Glutamatergic neuron (in vitro differentiated cells): ENCODE measurements around the gene NUTF2. TPM values are rescaled to one million over a fixed set of nuclear protein-coding genes. Genes with fewer than 3 reads are reported as not detected.

Experiments used
- DNase-seq: peaks from one replicate; pipeline ENCODE4 v3.0.0; 2022
- H3K27ac Mint-ChIP-seq: one replicate; pipeline ENCODE4 v1.8.0; 2020; ENCODE audit warnings: mild to moderate bottlenecking, mixed read lengths, inconsistent platforms; ENCODE audit not compliant: unreplicated experiment
- H3K27me3 Mint-ChIP-seq: one replicate; pipeline ENCODE4 v1.8.0; 2020; ENCODE audit warnings: mild to moderate bottlenecking, moderate library complexity, mixed read lengths, inconsistent platforms; ENCODE audit not compliant: unreplicated experiment
- H3K36me3 Mint-ChIP-seq: one replicate; pipeline ENCODE4 v1.8.0; 2020; ENCODE audit warnings: mild to moderate bottlenecking, mixed read lengths, inconsistent platforms; ENCODE audit not compliant: unreplicated experiment
- H3K4me1 Mint-ChIP-seq: one replicate; pipeline ENCODE4 v1.8.0; 2020; ENCODE audit warnings: mild to moderate bottlenecking, low read depth, mixed read lengths, inconsistent platforms; ENCODE audit not compliant: unreplicated experiment
- H3K4me3 Mint-ChIP-seq: one replicate; pipeline ENCODE4 v1.8.0; 2020; ENCODE audit warnings: mild to moderate bottlenecking, mixed read lengths, inconsistent platforms; ENCODE audit not compliant: unreplicated experiment
- H3K9me3 Mint-ChIP-seq: one replicate; pipeline ENCODE4 v1.8.0; 2020; ENCODE audit warnings: mild to moderate bottlenecking, moderate library complexity, mixed read lengths, inconsistent platforms; ENCODE audit not compliant: unreplicated experiment
- CTCF ChIP-seq: fragments of 200-600 bp; sonication (generic); IDR thresholded peaks from one replicate; pipeline ENCODE4 v1.5.0; 2021; ENCODE audit not compliant: partially characterized antibody, unreplicated experiment
- total RNA-seq: library from RNA; stranded (reverse); fragmentation: NEBNext Ultra II Directional; extraction: Animal tissue kit (Norgen Biotek cat#: 25700); gene quantifications from one replicate; pipeline ENCODE4 v1.2.1, GENCODE V29; 2021; ENCODE audit not compliant: unreplicated experiment

The NUTF2 gene
- total RNA-seq, 1 donor from 2014 or later: 196 TPM

- H3K4me1 Mint-ChIP-seq: peaks cover 7% of the 10 kb centered on the region
- H3K36me3 Mint-ChIP-seq: no peaks in the 10 kb centered on the region
- H3K4me3 Mint-ChIP-seq: no peak overlapping the region
- peaks cover 5% of the 10 kb centered on the region for H3K27me3 Mint-ChIP-seq
- DNase-seq: no peak
- no peak overlapping the region for H3K27ac Mint-ChIP-seq
- TF ChIP-seq CTCF: no peak
- peaks cover 6% of the 10 kb centered on the region for H3K9me3 Mint-ChIP-seq
These were observed 39.7 kb downstream of the NUTF2 start for GRCh38 chr16:67886387-67886786.

- Mint-ChIP-seq H3K4me1 (peaks cover 7% of the 10 kb centered on the region), H3K27me3 (peaks cover 5% of the 10 kb centered on the region), H3K9me3 (peaks cover 8% of the 10 kb centered on the region), H3K27ac (no peak overlapping the region), H3K36me3 (no peaks in the 10 kb centered on the region), H3K4me3 (no peak overlapping the region)
- no peak for TF ChIP-seq CTCF
- no peak for DNase-seq
These were observed 41.6 kb downstream of the NUTF2 start for GRCh38 chr16:67888331-67888730.

GRCh38 chr16:67892375-67892774 is 45.6 kb downstream of the NUTF2 start:
- no peak for DNase-seq
- peak overlapping the region; percentile 92 for H3K4me3 Mint-ChIP-seq
- H3K27me3 Mint-ChIP-seq: peaks cover 3% of the 10 kb centered on the region
- H3K27ac Mint-ChIP-seq: peak overlapping the region; percentile 43
- TF ChIP-seq CTCF: no peak
- peaks cover 7% of the 10 kb centered on the region for H3K4me1 Mint-ChIP-seq
- H3K36me3 Mint-ChIP-seq: no peaks in the 10 kb centered on the region
- H3K9me3 Mint-ChIP-seq: peaks cover 5% of the 10 kb centered on the region

GRCh38 chr16:67892899-67893742 is 46.4 kb downstream of the NUTF2 start, which contains the start of gene PSKH1:
TSS of gene PSKH1 (plus strand) at chr16:67893254. CDS start at chr16:67908750, 15,496 bp downstream.
- Mint-ChIP-seq H3K27me3 (peaks cover 3% of the 10 kb centered on the region), H3K36me3 (no peaks in the 10 kb centered on the region), H3K4me1 (peaks cover 7% of the 10 kb centered on the region), H3K4me3 (peak within 1 kb of the TSS; percentile 96), H3K9me3 (peaks cover 5% of the 10 kb centered on the region), H3K27ac (peak within 1 kb of the TSS; percentile 94)
- no peak for TF ChIP-seq CTCF
- DNase-seq: peak; percentile 96

GRCh38 chr16:67893743-67894399 is 47.1 kb downstream of the NUTF2 start:
- Mint-ChIP-seq H3K9me3 (peaks cover 5% of the 10 kb centered on the region), H3K36me3 (no peaks in the 10 kb centered on the region), H3K27ac (peak overlapping the region; percentile 94), H3K4me1 (peaks cover 7% of the 10 kb centered on the region), H3K27me3 (peaks cover 3% of the 10 kb centered on the region), H3K4me3 (peak overlapping the region; percentile 96)
- no peak for TF ChIP-seq CTCF
- peak; percentile 64 for DNase-seq
